ENCODE measurements around the gene KXD1.

DNA sequence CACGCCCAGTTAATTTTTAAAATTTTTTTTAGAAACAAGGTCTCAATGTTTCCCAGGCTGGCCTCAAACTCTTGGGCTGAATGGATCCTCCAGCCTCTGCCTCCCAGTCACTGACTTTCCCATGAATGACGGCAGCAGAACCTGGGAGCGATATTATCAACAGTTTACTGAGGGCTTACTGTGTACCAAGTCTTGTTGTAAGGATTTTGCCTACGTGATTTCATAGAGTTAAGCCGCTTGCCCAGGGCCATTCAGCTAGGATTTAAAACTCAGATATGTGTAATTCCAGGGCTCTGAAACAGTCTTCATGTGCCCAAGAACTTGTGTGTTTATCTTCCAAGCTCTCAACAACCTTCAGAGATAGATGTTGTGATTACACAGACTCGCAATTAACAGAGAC lies 6.0 kb upstream of the KXD1 start:
- TF ChIP-seq, protein P1, sequence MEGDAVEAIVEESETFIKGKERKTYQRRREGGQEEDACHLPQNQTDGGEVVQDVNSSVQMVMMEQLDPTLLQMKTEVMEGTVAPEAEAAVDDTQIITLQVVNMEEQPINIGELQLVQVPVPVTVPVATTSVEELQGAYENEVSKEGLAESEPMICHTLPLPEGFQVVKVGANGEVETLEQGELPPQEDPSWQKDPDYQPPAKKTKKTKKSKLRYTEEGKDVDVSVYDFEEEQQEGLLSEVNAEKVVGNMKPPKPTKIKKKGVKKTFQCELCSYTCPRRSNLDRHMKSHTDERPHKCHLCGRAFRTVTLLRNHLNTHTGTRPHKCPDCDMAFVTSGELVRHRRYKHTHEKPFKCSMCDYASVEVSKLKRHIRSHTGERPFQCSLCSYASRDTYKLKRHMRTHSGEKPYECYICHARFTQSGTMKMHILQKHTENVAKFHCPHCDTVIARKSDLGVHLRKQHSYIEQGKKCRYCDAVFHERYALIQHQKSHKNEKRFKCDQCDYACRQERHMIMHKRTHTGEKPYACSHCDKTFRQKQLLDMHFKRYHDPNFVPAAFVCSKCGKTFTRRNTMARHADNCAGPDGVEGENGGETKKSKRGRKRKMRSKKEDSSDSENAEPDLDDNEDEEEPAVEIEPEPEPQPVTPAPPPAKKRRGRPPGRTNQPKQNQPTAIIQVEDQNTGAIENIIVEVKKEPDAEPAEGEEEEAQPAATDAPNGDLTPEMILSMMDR (IDR thresholded peaks at IDR 0.05; ENCODE audit: insufficient read depth, low read length, poor library complexity, severe bottlenecking), result no peak
- TF ChIP-seq EZH2phosphoT487 (conservative IDR thresholded peaks at IDR 0.05; ENCODE audit: low read length), result no peak

Data from SU-DHL-6 (cell line).